SK-N-SH (cell line): ENCODE results near the gene CORO6.

ENCODE experiments used
- EP300 ChIP-seq, 2 experiments: IDR thresholded peaks; 2 replicates each; pipeline versions ENCODE4 v1.4.0 to v1.6.1; 2012; ENCODE audit warnings: borderline replicate concordance in 1 of 2, low read depth in 1 of 2, low read length in 1 of 2
- FOXM1 ChIP-seq: IDR thresholded peaks from 2 replicates; pipeline ENCODE4 v1.4.0; 2012; ENCODE audit warnings: low read depth, mild to moderate bottlenecking
- GABPA ChIP-seq: IDR thresholded peaks from 2 replicates; pipeline ENCODE4 v1.4.0; 2012; ENCODE audit warnings: low read depth, mild to moderate bottlenecking
- GATA2 ChIP-seq: sonication (generic); formaldehyde crosslinking; IDR thresholded peaks from 2 replicates; pipeline ENCODE4 v1.5.0; 2020; ENCODE audit warnings: mild to moderate bottlenecking, missing genetic modification reagents
- JUND ChIP-seq: IDR thresholded peaks from 2 replicates; pipeline ENCODE4 v1.4.0; 2012
- POLR2AphosphoS5 ChIP-seq: IDR thresholded peaks from 2 replicates; pipeline ENCODE4 v1.6.1; 2012; ENCODE audit warnings: low read depth, low read length
- RFX5 ChIP-seq: IDR thresholded peaks from 2 replicates; pipeline ENCODE4 v1.6.1; 2012; ENCODE audit warnings: mild to moderate bottlenecking, improper control_type of control experiment, low read length
- RXRA ChIP-seq: IDR thresholded peaks from 2 replicates; pipeline ENCODE4 v1.4.0; 2012; ENCODE audit warnings: low read depth, mild to moderate bottlenecking, borderline replicate concordance
- SMC3 ChIP-seq: IDR thresholded peaks from 2 replicates; pipeline ENCODE4 v1.6.1; 2012; ENCODE audit warnings: low read depth, low read length, improper control_type of control experiment
- TAF1 ChIP-seq: IDR thresholded peaks from 2 replicates; pipeline ENCODE4 v1.6.1; 2012; ENCODE audit warnings: low read depth, mild to moderate bottlenecking, low read length, moderate library complexity, borderline replicate concordance
- TCF12 ChIP-seq: IDR thresholded peaks from 2 replicates; pipeline ENCODE4 v1.4.0; 2012
- TF ChIP-seq, protein P1 (sequence below): fragments of 200-600 bp; sonication (generic); IDR thresholded peaks from 2 replicates; pipeline ENCODE4 v1.6.1; 2017; ENCODE audit warnings: antibody characterized with exemption, mild to moderate bottlenecking, moderate library complexity
- TF ChIP-seq, protein P2 (sequence below): fragments of 150-350 bp; IDR thresholded peaks from 2 replicates; pipeline ENCODE4 v1.6.1; 2017; ENCODE audit warnings: antibody characterized with exemption, low read length, low read depth, borderline replicate concordance

DNA sequence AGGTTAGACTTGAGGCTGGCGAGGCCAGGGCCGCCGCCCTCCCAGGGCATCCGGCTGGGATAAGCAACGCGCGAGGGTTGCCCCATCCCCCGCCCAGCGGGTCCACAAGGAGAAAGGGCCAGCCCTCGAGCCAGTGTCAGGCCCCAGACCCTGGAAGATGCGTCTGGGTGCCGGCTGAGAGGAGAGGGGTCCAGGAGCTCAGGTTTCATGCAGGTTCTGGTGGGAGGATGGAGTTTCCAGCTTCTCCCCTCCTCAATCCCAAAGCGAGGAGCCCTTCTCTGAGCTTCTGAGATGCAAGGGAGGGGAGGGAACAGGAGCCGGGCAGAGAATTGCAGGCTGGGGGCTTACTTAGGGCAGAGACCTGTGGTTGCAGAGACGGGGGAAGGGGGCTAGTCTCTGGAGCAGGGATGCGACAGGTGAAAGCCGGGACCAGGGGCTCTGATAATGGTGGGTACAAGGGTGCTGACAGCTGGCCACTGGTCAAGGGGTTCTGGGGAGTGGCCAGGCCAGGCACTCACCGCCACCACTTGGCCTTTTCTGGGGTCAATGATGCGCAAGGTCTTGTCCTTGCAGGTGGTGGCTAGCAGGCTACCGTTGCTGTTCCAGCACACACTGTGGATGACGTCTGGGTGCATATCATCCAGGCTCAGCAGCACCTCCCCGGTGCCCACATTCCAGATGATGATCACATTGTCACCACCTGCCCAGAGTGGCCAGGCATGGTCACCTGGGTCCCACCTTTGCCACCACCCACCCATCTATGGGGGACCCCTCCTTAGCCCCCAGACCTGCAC, 4.2 kb downstream of the CORO6 start:
- TF ChIP-seq, protein P1, sequence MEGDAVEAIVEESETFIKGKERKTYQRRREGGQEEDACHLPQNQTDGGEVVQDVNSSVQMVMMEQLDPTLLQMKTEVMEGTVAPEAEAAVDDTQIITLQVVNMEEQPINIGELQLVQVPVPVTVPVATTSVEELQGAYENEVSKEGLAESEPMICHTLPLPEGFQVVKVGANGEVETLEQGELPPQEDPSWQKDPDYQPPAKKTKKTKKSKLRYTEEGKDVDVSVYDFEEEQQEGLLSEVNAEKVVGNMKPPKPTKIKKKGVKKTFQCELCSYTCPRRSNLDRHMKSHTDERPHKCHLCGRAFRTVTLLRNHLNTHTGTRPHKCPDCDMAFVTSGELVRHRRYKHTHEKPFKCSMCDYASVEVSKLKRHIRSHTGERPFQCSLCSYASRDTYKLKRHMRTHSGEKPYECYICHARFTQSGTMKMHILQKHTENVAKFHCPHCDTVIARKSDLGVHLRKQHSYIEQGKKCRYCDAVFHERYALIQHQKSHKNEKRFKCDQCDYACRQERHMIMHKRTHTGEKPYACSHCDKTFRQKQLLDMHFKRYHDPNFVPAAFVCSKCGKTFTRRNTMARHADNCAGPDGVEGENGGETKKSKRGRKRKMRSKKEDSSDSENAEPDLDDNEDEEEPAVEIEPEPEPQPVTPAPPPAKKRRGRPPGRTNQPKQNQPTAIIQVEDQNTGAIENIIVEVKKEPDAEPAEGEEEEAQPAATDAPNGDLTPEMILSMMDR: no peak
- TF ChIP-seq TAF1 (no peak), GABPA (no peak), SMC3 (no peak), JUND (no peak), TCF12 (no peak), RFX5 (no peak), POLR2AphosphoS5 (no peak), GATA2 (no peak), FOXM1 (no peak), EP300 (IDR thresholded peaks at IDR 0.05; ENCODE audit: borderline replicate concordance in 1 of 2, low read depth in 1 of 2, low read length in 1 of 2) (no peak), RXRA (no peak)
- TF ChIP-seq, protein P2, sequence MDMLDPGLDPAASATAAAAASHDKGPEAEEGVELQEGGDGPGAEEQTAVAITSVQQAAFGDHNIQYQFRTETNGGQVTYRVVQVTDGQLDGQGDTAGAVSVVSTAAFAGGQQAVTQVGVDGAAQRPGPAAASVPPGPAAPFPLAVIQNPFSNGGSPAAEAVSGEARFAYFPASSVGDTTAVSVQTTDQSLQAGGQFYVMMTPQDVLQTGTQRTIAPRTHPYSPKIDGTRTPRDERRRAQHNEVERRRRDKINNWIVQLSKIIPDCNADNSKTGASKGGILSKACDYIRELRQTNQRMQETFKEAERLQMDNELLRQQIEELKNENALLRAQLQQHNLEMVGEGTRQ: no peak
